IPS-18c (cell line): ENCODE measurements around the gene SOX6.
"Not testable (repeated sequence)": the region's sequence is repeated elsewhere in the genome, so short reads cannot be mapped to it uniquely, and the experiment has no call there.

Experiments
- H3K4me3 ChIP-seq: 2 replicates; pipeline ENCODE4 v1.7.0; 2013; ENCODE audit warnings: low read depth, mild to moderate bottlenecking, low read length, moderate library complexity; ENCODE audit not compliant: insufficient read depth
- H3K9me3 ChIP-seq: one replicate; pipeline ENCODE4 v1.6.1; 2013; ENCODE audit warnings: mild to moderate bottlenecking, low read length, moderate library complexity; ENCODE audit not compliant: control insufficient read depth, insufficient read depth

The SOX6 gene

GRCh38 chr11:16157327-16157726 is 199.0 kb downstream of the SOX6 start:
- Histone ChIP-seq H3K9me3 (peaks cover 3% of the 10 kb centered on the region), H3K4me3 (no peak overlapping the region)

- Histone ChIP-seq H3K9me3 (peaks cover 3% of the 10 kb centered on the region), H3K4me3 (no peak overlapping the region)
Measured at GRCh38 chr11:16155448-16155847, 200.9 kb downstream of the SOX6 start.

- no peak overlapping the region for H3K4me3 ChIP-seq
- peaks cover 3% of the 10 kb centered on the region for H3K9me3 ChIP-seq
Measured at GRCh38 chr11:16154715-16155396, 201.5 kb downstream of the SOX6 start.

GRCh38 chr11:16153951-16154350 is 202.4 kb downstream of the SOX6 start:
- Histone ChIP-seq H3K4me3 (no peak overlapping the region), H3K9me3 (peaks cover 3% of the 10 kb centered on the region)

GRCh38 chr11:16151138-16151537 is 205.2 kb downstream of the SOX6 start:
- H3K9me3 ChIP-seq, result peaks cover 3% of the 10 kb centered on the region
- no peak overlapping the region for H3K4me3 ChIP-seq

- peaks cover 3% of the 10 kb centered on the region for H3K9me3 ChIP-seq
- no peak overlapping the region for H3K4me3 ChIP-seq
Measured at GRCh38 chr11:16149476-16149875, 206.9 kb downstream of the SOX6 start.

- Histone ChIP-seq H3K9me3 (peaks cover 3% of the 10 kb centered on the region), H3K4me3 (no peak overlapping the region)
Measured at GRCh38 chr11:16148301-16148931, 207.9 kb downstream of the SOX6 start.

GRCh38 chr11:16146980-16147379 is 209.4 kb downstream of the SOX6 start:
- not testable (repeated sequence) for H3K4me3 ChIP-seq, H3K9me3 ChIP-seq

- H3K4me3 ChIP-seq, result not testable (repeated sequence)
Measured at GRCh38 chr11:16141614-16142013, 214.7 kb downstream of the SOX6 start.

GRCh38 chr11:16141162-16141561 is 215.2 kb downstream of the SOX6 start:
- H3K9me3 ChIP-seq, H3K4me3 ChIP-seq: not testable (repeated sequence)

More at GRCh38 chr11:16141614-16142013, 214.7 kb downstream of the SOX6 start:
- not testable (repeated sequence) for H3K9me3 ChIP-seq

- Histone ChIP-seq H3K4me3 (no peak overlapping the region), H3K9me3 (no peaks in the 10 kb centered on the region)
Measured at GRCh38 chr11:16136792-16137390, 219.5 kb downstream of the SOX6 start.

- Histone ChIP-seq H3K4me3 (no peak overlapping the region), H3K9me3 (no peaks in the 10 kb centered on the region)
Measured at GRCh38 chr11:16133867-16134266, 222.5 kb downstream of the SOX6 start.

- Histone ChIP-seq H3K9me3 (no peaks in the 10 kb centered on the region), H3K4me3 (no peak overlapping the region)
Measured at GRCh38 chr11:16127732-16128131, 228.6 kb downstream of the SOX6 start.

GRCh38 chr11:16126362-16126761 is 230.0 kb downstream of the SOX6 start:
- H3K4me3 ChIP-seq, result no peak overlapping the region

GRCh38 chr11:16125796-16126195 is 230.6 kb downstream of the SOX6 start:
- no peak overlapping the region for H3K4me3 ChIP-seq
- no peaks in the 10 kb centered on the region for H3K9me3 ChIP-seq

More at GRCh38 chr11:16126362-16126761, 230.0 kb downstream of the SOX6 start:
- no peaks in the 10 kb centered on the region for H3K9me3 ChIP-seq

- H3K4me3 ChIP-seq, result no peak overlapping the region
- no peaks in the 10 kb centered on the region for H3K9me3 ChIP-seq
Measured at GRCh38 chr11:16124390-16124789, 232.0 kb downstream of the SOX6 start.

- no peaks in the 10 kb centered on the region for H3K9me3 ChIP-seq
- H3K4me3 ChIP-seq, result no peak overlapping the region
Measured at GRCh38 chr11:16121853-16122252, 234.5 kb downstream of the SOX6 start.

- no peak overlapping the region for H3K4me3 ChIP-seq
- no peaks in the 10 kb centered on the region for H3K9me3 ChIP-seq
Measured at GRCh38 chr11:16120008-16120407, 236.3 kb downstream of the SOX6 start.
